Measurements from ENCODE around the gene BABAM2.
A peak's percentile ranks its signal among the peaks of the same experiment; 100 is the strongest.
"Not testable (repeated sequence)": the region's sequence is repeated elsewhere in the genome, so short reads cannot be mapped to it uniquely, and the experiment has no call there.

The BABAM2 gene

GRCh38 chr2:27954221-27954673 is 63.7 kb downstream of the BABAM2 start:
- DNase-seq: no peak

DNA sequence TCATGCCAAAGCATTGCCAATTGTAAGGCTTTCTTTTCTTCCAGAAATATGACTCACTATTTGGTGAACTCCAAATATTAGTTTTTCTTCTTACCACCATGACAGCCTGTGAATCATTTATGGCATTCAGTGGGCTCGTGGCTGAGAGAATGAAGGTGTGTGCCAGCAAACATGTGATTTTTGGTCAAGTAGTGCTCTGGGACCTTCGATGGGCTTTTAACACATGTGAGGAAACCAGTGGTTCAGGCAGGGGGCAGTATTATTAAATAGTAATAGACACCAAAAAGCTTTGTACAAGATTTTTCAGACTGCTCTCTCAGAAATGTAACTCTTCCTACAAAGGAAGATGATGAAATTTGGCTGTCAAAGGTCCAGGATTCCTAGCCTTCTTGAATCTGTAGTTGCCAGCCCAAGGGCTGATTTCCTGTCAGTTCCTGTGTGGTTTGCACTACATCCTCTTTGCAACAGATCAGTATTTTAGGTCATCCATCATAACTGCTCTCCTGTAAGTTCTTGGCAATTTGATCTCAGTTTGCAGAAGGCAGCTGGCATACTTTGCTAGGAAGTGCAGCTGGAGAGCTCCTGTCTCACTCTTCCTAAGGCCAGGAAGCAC is 64.3 kb downstream of the BABAM2 start:
- DNase-seq: peak; percentile 27 to 43

DNA sequence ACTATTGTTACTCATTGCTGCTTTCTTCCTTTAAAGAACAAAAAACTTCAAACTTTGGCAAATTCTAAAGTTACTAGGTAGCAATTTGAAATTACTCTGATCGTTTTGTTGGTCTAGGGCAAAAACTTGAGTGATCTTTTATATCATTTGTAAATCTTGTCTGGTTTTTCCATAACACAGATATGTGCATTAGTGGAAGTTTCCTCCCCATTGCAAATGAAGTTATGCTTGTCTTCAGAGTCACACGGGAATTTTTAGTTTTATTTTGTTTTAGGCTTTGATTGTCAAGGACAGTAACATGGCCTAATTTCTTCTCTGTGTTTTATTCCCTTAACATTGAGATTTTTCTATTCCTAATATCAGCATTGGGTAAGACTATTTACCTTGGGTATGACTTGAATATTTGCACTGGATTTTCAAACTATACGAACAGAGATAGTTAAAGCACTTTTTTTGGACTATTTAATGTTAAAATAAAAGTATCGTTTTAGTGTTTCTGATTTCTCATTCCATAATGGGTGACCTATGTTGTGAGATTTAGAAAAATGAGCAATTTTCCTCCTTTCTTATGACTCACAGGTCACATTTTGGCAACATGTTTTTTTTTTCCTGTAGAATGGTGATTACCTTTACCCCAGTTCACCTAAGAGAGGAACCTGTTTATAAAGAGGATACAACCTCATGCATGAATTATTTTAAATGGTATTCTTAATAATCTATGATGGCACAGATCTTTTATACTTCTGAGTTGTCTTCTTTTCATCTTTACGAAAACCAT is 65.0 kb downstream of the BABAM2 start:
- DNase-seq: no peak

GRCh38 chr2:27956888-27957287 is 66.4 kb downstream of the BABAM2 start:
- no peak for DNase-seq

DNA sequence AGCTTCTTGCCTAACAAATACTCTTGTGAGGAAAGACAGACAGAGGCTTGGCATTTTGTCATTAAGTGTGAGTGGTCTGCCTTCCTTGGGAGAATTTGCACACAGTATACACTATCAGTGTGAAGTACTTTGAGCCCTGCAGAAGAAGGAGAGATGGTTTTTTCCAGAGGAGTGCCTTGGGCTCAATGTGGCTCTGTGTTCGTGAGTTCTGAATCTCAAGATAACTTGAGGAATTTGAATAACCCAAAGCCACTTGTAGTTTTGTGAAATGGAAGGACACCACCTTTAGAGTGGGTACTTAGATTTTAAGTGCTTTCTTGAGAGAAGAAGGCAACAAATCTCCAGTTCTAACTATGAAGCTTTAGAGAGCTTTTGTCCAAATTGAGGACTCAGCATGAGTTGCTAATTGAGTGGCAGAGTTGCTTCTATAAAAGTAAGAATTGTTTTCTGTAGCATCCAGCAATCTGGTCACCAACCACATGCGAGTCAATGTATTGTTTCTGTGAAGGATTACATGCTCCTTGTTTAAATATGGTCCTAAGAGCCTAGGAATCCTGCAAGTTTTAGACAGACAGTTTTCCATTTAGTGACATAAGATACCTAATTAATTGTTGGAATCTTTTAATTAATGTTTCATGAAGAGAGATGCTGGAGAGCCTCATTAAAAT is 68.3 kb downstream of the BABAM2 start:
- no peak for DNase-seq

DNA sequence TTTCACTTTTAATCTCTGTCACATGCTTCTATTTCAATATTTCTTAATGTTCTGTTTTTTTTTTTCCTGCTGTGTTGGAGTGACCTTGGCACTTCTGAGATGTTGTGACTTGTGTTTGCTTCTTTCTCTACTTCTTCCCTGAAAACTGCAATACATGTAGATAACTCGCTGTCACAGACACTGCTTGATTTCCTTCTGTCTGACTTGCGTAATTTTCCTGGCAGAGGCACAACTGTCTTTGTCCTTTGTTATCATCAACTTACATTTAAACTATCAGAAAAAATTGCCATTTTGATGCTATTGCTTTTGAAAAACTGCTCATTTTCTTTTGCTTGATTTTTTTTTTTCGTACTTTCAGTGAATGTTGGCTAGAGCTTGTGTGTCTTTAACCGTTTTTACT is 69.0 kb downstream of the BABAM2 start:
- no peak for DNase-seq

GRCh38 chr2:27960237-27960912 is 69.8 kb downstream of the BABAM2 start:
- peak in 1 of 2 donors; percentile 24 for DNase-seq

DNA sequence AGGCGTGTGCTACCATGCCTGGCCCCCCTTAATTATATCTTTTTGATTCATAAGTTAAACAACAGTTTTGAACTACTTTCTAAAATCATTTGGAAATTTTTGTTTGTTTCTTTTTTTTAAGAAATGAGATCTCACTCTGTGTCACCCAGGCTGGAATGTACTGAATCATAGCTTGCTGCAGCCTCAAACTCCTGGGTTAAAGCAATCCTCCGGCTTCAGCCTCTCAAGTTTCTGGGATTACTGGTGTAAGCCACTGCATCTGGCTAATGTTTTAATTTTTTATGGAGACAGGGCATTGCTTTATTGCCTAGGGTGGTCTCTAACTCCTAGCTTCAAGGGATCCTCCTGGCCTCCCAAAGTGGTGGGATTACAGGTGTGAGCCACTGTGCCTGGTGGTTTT is 71.5 kb downstream of the BABAM2 start:
- no peak for DNase-seq

- no peak for DNase-seq
These were observed 72.9 kb downstream of the BABAM2 start for GRCh38 chr2:27963472-27963871.

DNA sequence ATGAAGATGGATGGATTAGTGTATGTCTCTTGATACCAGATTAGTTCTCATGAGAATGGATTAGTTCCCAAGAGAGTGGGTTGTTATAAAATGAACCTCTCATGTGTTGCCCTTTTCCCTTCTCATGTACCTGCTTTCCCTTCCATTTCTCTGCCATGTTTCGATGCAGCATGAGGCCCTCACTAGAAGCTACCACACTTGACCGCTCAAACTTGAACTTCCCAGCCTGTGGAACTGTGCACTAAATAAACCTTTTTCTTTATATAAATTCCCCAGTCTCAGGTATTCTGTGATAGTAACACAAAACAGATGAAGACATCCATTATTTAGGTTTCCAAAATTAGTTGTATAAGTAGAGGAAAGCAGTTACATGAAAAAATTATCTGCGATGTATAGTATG is 73.5 kb downstream of the BABAM2 start:
- no peak for DNase-seq

DNA sequence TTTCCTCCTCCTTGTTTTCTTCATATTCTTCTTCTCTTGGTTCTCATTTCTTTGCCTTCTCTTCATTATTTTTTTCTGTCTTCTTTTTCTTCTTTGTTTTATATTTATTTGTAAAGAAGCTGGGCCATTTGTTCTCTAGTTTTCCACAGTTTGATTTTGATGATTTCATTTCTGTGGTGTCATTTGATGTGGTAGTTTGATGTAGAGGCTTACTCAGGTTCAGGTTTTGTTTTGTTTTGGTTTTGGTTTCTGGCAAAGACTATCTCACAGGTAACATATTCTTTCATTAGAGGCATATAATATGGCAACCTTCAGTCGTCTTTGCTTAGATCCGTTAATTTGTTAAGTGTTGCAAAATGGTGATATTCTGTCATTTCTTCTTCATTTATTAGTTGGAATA is 75.3 kb downstream of the BABAM2 start:
- peak in 1 of 2 donors; percentile 75 for DNase-seq

DNA sequence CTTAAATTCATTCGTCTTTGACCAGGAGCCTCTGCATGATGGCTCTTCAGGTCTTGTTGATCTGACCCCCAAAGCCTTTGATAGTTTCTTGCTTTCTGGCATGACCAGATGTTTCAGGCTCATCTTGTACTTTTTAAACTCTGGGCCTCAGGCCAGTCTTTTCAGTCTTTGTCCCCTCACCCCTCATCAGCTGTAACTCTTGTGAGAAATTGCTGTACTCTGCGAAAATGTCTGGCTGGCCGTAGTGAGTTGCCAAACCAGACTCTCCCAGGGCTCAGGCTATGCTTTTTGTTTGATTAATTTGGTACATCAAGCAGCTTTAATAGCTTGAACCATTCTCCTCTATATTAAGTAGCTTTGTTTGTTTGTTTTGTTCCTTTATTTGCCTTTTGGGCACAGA is 75.9 kb downstream of the BABAM2 start:
- DNase-seq: no peak

GRCh38 chr2:27967076-27967475 is 76.5 kb downstream of the BABAM2 start:
- no peak for DNase-seq

DNA sequence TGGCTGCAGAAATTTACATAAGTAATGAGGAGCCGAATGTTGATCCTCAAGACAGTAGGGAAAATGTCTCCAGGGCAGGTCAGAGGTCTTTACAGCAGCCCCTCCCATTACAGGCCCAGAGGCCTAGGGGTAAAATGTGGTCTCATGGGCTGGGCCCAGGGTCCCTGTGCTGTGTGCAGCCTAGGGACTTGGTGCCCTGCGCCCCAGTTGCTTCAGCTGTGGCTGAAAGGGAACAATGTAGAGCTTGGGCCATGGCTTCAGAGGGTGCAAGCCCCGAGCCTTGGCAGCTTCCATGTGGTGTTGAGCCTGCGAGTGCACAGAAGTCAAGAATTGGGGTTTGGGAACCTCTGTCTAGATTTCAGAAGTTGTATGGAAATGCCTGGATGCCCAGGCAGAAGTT is 77.5 kb downstream of the BABAM2 start:
- not testable (repeated sequence) for DNase-seq

DNA sequence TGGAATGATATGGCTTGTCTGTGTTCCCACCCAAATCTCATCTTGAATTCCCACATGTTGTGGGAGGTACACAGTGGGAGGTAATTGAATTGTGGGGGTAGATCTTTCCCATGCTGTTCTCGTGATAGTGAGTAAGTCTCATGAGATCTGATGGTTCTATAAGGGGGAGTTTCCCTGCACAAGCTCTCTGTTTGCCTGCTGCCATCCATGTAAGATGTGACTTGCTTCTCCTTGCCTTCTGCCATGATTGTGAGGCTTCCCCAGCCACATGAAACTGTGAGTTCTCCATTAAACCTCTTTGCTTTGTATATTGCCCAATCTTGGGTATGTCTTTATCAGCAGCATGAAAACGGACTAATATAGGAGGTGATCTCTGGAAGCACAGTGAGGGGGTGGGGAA is 78.4 kb downstream of the BABAM2 start:
- not testable (repeated sequence) for DNase-seq

- DNase-seq: no peak
These were observed 81.8 kb downstream of the BABAM2 start for GRCh38 chr2:27972311-27972710.

GRCh38 chr2:27973592-27973991 is 83.1 kb downstream of the BABAM2 start:
- no peak for DNase-seq

GRCh38 chr2:27976308-27976707 is 85.8 kb downstream of the BABAM2 start:
- no peak for DNase-seq

GRCh38 chr2:27977731-27978312 is 87.3 kb downstream of the BABAM2 start:
- no peak for DNase-seq

DNA sequence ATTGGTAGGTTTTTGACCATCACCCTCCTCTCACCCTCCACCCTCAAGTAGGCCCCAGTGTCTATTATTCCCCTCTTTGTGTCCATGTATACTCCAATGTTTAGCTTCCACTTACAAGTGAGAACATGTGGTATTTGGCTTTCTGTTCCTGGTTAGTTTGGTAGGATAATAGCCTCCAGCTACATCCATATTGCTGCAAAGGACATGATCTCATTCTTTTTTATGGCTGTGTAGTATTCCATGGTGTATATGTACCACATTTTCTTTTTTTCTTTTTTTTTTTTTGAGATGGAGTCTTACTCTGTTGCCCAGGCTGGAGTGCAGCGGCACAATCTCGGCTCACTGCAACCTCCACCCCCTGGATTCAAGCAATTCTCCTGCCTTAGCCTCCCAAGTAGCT is 88.2 kb downstream of the BABAM2 start:
- DNase-seq: not testable (repeated sequence)

- no peak for DNase-seq
These were observed 89.7 kb downstream of the BABAM2 start for GRCh38 chr2:27980242-27980641.

GRCh38 chr2:27984153-27984552 is 93.6 kb downstream of the BABAM2 start:
- no peak for DNase-seq

DNA sequence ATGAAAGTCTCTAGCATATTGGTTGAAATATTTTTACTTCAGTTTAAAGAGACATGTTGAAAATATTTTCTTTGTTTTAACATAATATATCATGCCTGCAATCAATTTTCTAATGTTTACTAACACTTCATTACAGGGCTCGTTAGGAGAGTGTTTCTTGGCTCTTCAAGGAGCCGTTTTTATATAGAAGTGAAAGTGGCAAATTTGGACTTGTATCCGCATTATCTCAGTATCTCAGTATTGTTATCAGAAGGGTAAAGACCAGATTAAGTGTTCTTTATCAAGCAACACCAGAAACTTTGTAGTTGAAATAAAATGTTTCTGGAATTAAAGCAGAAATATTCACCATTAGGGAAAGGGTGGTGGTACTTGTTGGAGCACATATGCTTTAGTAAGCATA is 97.8 kb downstream of the BABAM2 start:
- no peak for DNase-seq

All from CD4-positive, alpha-beta T cell treated with Interleukin-4 for 1 hour (primary cell).